Measurements from ENCODE around the gene WDR47. TPM values are rescaled to one million over a fixed set of nuclear protein-coding genes. Genes with fewer than 3 reads are reported as not detected.

Gene WDR47
- total RNA-seq (8.4 and 9.7 TPM in 2 replicates), polyA plus RNA-seq (6.0 and 6.7 TPM in 2 replicates)

- Histone ChIP-seq H3K27me3 (no peaks in the 10 kb centered on the region), H3K4me2 (peak within 1 kb of the TSS; percentile 85)
Observed at GRCh38 chr1:109041621-109042468, at the start of gene WDR47. Gene WDR47 (minus strand): TSS chr1:109042102. CDS start chr1:109023512, 18,590 bp downstream.

GRCh38 chr1:109091078-109091838 lies 49.4 kb upstream of the WDR47 start:
- 3% methylated on average over 13 of the region's 13 CpGs for WGBS (ENCODE audit: low lambda C conversion rate, missing lambda C conversion rate)

More at GRCh38 chr1:109041621-109042468, at the start of gene WDR47:
- Histone ChIP-seq H3K9me3 (ENCODE audit: low read depth) (no peaks in the 10 kb centered on the region), H3K9me2 (replicated peaks; ENCODE audit: insufficient read depth) (no peaks in the 10 kb centered on the region), H4K20me1 (ENCODE audit: insufficient read depth, poor library complexity, severe bottlenecking) (peaks cover 5% of the 10 kb centered on the region), H3K4me3 (peak within 1 kb of the TSS; percentile 84), H3K36me3 (replicated peaks; ENCODE audit: insufficient read depth, low read depth) (no peaks in the 10 kb centered on the region), H3K79me2 (peaks cover 38% of the 10 kb centered on the region), H3K4me1 (ENCODE audit: insufficient read depth) (no peaks in the 10 kb centered on the region), H3K27ac (peak within 1 kb of the TSS; percentile 71), H2AFZ (peak within 1 kb of the TSS; percentile 94)
- DNase-seq (ENCODE audit: low spot score), result peak; percentile 97
- under 1% methylated on average over 67 of the region's 90 CpGs for WGBS (ENCODE audit: low lambda C conversion rate, missing lambda C conversion rate)
- TF ChIP-seq CTCF (IDR thresholded peaks at IDR 0.05; ENCODE audit: poor library complexity), result no peak
- no peak for TF ChIP-seq EZH2phosphoT487 (IDR thresholded peaks at IDR 0.05; ENCODE audit: low read depth, severe bottlenecking, unreplicated experiment)
- no peak for TF ChIP-seq EZH2 (IDR thresholded peaks at IDR 0.05; ENCODE audit: borderline replicate concordance)

More at GRCh38 chr1:109091078-109091838, 49.4 kb upstream of the WDR47 start:
- Histone ChIP-seq H3K27ac (peak overlapping the region; percentile 99), H3K4me1 (ENCODE audit: insufficient read depth) (peaks cover 14% of the 10 kb centered on the region), H2AFZ (peak overlapping the region; percentile 86), H3K36me3 (replicated peaks; ENCODE audit: insufficient read depth, low read depth) (no peaks in the 10 kb centered on the region), H3K9me3 (ENCODE audit: low read depth) (no peaks in the 10 kb centered on the region), H3K79me2 (peaks cover 57% of the 10 kb centered on the region), H3K27me3 (no peaks in the 10 kb centered on the region), H3K9me2 (replicated peaks; ENCODE audit: insufficient read depth) (no peaks in the 10 kb centered on the region), H3K4me3 (peak overlapping the region; percentile 87), H4K20me1 (ENCODE audit: insufficient read depth, poor library complexity, severe bottlenecking) (no peaks in the 10 kb centered on the region), H3K4me2 (peak overlapping the region; percentile 90)
- peak; percentile 67 for DNase-seq (ENCODE audit: low spot score)
- no peak for TF ChIP-seq EZH2phosphoT487 (IDR thresholded peaks at IDR 0.05; ENCODE audit: low read depth, severe bottlenecking, unreplicated experiment)
- TF ChIP-seq EZH2 (IDR thresholded peaks at IDR 0.05; ENCODE audit: borderline replicate concordance), result no peak
- TF ChIP-seq CTCF (IDR thresholded peaks at IDR 0.05; ENCODE audit: poor library complexity), result no peak
